NCI-H510A treated with DMSO at 0.1 percent for 48 hours (cell line): Measurements from ENCODE around the gene TUBA8.
"Not testable (repeated sequence)": the region's sequence is repeated elsewhere in the genome, so short reads cannot be mapped to it uniquely, and the experiment has no call there.

Experiments
- DNase-seq: peaks from one replicate; lab custom pipeline; 2025; lab: John Stamatoyannopoulos, UW

TUBA8 gene

GRCh38 chr22:18105981-18106380 lies 4.6 kb upstream of the TUBA8 start:
- DNase-seq: not testable (repeated sequence)

DNA sequence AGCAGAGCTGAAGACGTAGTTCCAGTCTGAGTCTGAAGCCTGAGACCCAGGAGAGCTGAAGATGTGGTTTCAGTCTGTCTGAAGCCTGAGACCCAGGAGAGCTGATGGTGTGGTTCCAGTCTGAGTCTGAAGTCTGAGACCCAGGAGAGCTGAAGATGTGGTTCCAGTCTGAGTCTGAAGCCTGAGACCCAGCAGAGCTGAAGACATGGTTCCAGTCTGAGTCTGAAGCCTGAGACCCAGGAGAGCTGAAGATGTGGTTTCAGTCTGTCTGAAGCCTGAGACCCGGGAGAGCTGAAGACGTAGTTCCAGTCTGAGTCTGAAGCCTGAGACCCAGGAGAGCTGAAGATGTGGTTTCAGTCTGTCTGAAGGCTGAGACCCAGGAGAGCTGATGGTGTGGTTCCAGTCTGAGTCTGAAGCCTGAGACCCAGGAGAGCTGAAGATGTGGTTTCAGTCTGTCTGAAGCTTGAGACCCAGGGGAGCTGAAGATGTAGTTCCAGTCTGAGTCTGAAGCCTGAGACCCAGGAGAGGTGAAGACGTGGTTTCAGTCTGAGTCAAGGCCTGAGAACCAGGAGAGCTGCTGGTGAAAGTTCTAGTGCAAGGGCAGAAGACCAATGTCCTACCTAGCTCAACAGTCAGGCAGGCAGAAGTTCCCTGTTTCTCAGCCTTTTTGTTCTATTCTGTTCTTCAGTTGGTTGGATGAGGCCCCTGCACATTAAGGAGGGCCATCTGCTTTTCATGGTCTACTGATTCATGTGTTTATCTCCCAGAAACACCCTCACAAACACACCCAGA lies 3.9 kb upstream of the TUBA8 start:
- not testable (repeated sequence) for DNase-seq

- DNase-seq: no peak
These were observed 2.4 kb upstream of the TUBA8 start for GRCh38 chr22:18108187-18108586.

- no peak for DNase-seq
These were observed 1.0 kb upstream of the TUBA8 start for GRCh38 chr22:18109410-18110193.

GRCh38 chr22:18110954-18111758 lies 547 bp downstream of the TUBA8 start:
- no peak for DNase-seq

DNA sequence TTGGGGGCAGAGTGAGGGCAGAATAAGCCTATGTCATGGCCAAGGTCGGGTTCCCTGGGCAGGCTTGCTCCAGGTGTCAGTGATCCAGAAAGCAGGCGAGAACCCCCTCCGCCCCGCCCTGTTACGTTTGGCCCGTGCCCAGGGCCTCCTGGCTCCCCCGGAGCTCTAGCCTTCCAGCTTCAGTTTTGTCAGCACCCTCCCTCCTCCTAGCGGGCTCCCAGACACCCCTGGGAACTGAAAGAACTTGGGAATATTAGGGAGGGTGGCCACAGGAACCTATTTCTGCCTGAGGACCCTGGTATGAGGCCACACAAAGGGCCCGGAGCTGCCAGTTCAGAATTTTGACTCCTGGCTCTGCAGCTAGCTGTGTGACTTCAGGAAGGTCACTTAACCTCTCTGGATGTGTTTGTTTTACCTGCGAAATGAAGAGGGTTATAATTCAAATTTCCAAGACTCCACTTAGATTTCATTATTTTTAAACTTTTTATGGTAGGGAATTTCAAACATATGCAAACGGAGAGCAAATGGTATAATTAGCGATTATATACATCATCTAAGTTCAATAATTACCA lies 1.2 kb downstream of the TUBA8 start:
- no peak for DNase-seq

GRCh38 chr22:18112440-18112839 lies 1.8 kb downstream of the TUBA8 start:
- no peak for DNase-seq

DNA sequence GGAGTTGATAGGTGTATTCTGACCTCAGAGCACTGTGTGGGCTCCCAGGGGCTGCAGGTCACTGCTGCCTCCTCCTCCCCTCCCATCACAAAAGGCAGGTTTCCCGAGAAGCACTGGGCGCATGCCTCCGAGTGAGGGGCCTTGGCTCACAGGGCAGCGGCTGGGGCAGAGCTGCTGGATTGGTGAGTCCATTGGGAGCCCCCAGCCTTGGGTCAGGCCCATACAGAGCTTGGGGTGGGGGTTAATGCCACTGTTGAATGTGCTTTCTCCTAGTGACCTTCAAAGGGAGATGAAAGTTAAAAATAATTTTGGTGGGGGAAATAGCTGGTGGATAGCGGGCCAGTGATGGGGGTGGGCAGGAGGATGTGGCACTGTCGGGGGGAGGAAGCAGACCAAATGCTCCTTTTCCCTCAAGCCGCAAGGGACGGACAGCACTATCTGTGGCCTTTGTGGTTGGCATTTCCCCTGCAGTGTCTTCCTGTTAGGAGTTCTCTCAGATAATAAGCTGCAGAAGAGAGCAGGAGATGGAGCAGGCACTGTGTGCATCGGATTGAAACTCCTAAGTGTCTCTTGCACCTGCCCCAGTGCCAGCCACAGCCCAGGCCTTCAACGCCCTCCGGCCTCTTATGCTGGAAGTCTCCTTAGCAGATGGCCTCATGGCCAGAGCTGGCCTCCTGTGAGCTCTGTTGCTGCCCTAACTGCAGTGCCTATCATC lies 3.2 kb downstream of the TUBA8 start:
- DNase-seq: no peak

GRCh38 chr22:18114495-18114894 lies 3.9 kb downstream of the TUBA8 start:
- DNase-seq: no peak

DNA sequence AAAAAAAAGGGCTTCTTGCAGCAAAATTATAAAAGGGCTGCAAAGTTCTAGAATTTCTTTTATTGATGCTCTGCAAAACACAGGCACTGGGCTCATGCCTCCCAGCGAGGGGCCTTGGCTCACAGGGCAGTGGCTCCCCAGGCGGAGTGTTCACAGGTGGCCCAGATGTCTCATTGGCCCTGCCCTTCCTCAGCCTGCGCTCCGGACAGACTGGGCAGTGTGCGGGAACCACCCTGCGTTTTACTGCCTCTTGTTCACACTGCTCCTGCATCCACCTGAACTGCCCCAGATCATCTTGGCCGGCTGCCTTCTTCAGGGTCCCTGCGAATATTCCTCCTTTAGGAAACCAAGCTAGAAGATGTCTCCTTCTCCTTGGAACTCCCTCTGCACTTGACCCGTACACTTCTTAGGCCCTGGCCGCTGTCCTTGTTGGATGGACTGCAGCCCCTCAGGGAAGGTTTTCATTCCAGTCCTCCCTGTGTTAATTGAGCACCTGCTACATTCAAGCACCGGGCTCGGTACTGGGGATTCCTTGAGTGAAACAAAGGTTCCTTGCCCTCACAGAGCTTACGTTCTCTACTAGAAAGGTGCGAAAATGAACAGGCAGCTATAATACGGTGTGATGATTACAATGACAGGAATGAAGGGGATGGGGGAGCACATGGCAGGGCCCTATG lies 4.5 kb downstream of the TUBA8 start:
- no peak for DNase-seq

DNA sequence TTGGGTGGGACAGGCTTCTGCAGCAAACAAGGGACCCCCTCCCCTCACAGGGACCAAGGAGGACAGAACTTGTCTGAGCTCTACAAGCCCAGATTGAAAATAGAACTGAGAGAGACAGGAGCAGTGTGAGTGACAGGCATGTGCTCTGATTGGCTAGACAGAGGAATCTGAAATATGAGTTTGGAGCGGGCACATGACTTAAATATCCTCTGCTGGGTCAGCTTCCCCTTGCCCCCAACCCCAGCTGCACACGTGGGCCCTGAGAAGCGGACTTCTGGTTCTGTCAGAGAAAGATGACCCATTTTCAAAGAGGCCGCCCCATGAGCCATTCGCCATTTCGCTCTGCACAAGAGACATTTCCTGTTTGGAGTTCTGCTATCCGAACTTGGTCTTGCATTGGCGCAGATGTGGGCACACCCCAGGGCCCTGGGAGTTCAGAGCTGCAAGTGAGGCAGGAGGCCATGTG lies 5.3 kb downstream of the TUBA8 start:
- DNase-seq: no peak

GRCh38 chr22:18116634-18117033 lies 6.0 kb downstream of the TUBA8 start:
- no peak for DNase-seq

DNA sequence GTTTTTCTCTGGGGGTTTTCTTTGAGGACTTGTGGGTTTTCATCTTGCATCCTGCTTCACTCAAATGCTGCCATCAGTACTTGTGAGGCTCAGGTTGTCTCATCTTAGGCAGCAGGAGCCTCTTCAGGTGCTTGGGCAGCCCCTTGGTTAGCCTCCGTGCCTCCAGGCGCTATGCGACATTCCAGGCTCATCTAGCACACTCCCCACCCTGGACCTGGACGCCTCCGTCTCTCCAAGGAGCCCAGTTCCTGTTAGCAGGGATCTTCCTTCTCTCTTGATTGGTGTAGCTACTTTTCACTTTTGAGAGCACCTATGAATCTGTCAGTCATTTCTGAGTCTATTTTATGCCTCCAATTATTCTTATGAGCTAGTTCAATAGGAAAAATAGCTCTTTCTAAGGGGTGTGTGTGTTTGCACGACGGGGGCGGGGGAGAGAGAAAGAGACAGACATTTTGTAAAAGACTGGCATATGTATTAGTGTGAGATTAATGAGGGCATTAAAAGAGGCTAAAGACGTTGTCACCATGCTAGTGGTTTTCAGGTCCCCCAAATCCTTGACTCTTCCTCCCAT lies 7.8 kb downstream of the TUBA8 start:
- DNase-seq: no peak

GRCh38 chr22:18119409-18120110 lies 9.0 kb downstream of the TUBA8 start:
- no peak for DNase-seq

DNA sequence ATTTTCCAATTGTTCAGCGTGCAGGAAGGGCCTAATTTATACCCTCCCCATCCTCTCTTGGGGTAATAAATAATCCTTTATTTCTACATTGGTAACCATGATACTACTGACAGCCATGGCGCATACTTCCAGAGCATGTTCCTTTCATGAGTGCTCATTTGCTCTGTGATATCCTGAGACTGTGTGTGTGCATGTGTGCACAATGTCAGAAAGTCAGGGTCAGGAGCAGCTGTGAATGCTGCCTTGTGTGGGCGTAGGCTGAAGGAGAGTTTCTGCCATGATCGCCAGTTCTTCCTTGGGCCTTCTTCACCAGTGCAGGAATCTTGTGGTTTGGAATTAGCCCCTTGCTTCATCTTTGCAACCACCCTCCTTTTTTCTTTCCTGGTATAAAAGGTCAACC lies 10.2 kb downstream of the TUBA8 start:
- DNase-seq: no peak

DNA sequence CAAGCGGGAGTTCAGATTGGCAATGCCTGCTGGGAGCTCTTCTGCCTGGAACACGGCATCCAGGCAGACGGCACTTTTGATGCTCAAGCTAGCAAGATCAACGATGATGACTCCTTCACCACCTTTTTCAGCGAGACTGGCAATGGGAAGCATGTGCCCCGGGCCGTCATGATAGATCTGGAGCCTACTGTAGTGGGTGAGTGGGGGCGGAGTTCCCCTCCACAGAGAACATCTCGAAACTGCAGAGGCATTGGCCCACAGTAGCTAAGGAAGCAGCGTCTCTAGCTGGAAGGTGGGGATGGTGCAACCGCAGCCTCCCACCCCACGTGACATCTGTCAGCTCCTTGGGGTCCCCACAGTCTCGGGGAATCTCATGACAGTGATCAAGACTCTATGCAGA lies 10.9 kb downstream of the TUBA8 start:
- no peak for DNase-seq

- no peak for DNase-seq
These were observed 11.4 kb downstream of the TUBA8 start for GRCh38 chr22:18121954-18122554.

DNA sequence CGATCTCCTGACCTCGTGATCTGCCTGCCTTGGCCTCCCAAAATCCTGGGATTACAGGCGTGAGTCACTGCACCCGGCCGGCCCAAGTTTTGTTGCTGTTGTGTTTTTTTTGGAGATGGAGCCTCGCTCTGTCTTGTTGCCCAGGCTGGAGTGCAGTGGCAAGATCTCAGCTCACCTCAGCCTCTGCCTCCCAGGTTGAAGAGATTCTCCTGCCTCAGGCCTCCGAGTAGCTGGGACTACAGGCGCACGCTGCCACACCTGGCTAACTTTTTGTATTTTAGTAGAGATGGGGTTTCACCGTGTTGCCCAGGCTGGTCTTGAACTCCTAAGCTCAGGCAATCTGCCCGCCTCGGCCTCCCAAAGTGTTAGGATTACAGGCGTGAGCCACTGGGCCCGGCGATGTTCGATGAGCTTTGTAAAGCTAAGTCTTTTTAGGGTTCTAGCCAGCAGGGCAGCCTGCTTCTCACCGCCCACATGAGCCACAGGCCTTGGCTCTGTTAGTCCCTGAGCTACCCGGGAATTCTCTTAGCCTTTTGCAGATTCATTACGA lies 12.9 kb downstream of the TUBA8 start:
- DNase-seq: not testable (repeated sequence)

DNA sequence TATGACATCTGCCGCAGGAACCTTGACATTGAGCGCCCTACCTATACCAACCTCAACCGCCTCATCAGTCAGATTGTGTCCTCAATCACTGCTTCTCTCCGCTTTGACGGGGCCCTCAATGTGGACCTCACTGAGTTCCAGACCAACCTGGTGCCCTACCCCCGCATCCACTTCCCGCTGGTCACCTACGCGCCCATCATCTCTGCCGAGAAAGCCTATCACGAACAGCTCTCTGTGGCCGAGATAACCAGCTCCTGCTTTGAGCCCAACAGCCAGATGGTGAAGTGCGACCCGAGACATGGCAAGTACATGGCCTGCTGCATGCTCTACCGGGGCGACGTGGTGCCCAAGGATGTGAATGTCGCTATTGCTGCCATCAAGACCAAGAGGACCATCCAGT lies 16.0 kb downstream of the TUBA8 start:
- DNase-seq: no peak
